ENCODE data around the gene LPO.

The LPO gene

GRCh38 chr17:58306131-58306951, 68.0 kb downstream of the LPO start:
- no peak for DNase-seq

GRCh38 chr17:58307468-58308172, 69.2 kb downstream of the LPO start:
- DNase-seq: no peak

GRCh38 chr17:58308173-58308984, 70.0 kb downstream of the LPO start:
- DNase-seq: no peak

GRCh38 chr17:58308985-58309917, 70.9 kb downstream of the LPO start:
- DNase-seq: no peak

GRCh38 chr17:58309918-58310259, 71.5 kb downstream of the LPO start:
- DNase-seq: no peak

- DNase-seq: no peak
Measured at GRCh38 chr17:58310511-58311428, 72.4 kb downstream of the LPO start.

- DNase-seq: no peak
Measured at GRCh38 chr17:58311429-58311894, 73.1 kb downstream of the LPO start.

- no peak for DNase-seq
Measured at GRCh38 chr17:58312021-58312630, 73.7 kb downstream of the LPO start.

- no peak for DNase-seq
Measured at GRCh38 chr17:58312829-58313228, 74.4 kb downstream of the LPO start.

- no peak for DNase-seq
Measured at GRCh38 chr17:58313815-58314705, 75.7 kb downstream of the LPO start.

GRCh38 chr17:58314706-58315015, 76.3 kb downstream of the LPO start:
- no peak for DNase-seq

GRCh38 chr17:58315281-58315711, 76.9 kb downstream of the LPO start:
- DNase-seq: peak; percentile 1

GRCh38 chr17:58315750-58316149, 77.4 kb downstream of the LPO start:
- peak; percentile 1 for DNase-seq

GRCh38 chr17:58316260-58316960, 78.0 kb downstream of the LPO start:
- peak; percentile 1 for DNase-seq

GRCh38 chr17:58317421-58318064, 79.2 kb downstream of the LPO start:
- peak; percentile 80 for DNase-seq

GRCh38 chr17:58318065-58318481, 79.7 kb downstream of the LPO start:
- DNase-seq: peak; percentile 1
